Suppressor macrophage treated with lipopolysaccharide for 4 hours (primary cell): Measurements from ENCODE around the gene TBX4.
"Not testable (repeated sequence)": the region's sequence is repeated elsewhere in the genome, so short reads cannot be mapped to it uniquely, and the experiment has no call there.

Source experiments
- DNase-seq: peaks from one replicate; pipeline ENCODE4 v3.0.0-alpha.2; 2020

TBX4 gene

DNA sequence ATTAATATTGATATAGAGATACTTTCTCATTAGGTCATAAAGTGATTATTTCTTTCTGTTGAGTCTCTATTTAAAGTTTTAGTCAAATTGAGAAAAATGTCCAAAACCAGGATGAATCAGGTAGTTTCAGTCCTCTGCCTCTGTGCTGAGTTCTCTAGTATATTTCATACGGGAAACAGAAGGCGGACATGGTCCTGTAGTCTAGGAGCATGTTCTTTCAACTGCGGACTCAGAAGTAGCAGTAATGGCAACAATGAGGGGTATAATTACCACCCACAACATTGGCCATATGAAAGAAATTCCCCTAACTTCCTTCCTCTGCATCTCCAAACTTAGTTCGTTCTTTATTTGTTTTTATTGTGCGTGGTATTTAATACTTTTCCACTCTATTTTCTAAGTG, 50.1 kb downstream of the TBX4 start:
- DNase-seq = no peak

DNA sequence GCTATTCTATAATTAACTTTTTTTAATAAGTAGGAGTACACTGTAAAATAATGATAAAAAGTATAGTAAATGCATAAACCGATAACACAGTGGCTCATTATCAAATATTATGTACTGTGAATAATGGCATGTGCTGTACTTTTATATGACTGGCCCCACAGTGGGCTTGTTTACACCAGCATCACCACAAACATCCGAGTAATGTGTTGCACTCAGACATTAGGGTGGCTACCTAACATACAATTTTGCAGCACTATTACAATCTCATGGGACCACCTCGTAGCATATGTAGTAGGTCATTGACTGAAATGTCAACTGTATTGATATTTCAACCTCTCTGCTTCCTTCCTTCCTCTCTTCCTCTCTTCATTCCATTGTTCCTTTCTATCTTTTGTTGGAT, 51.7 kb downstream of the TBX4 start:
- DNase-seq = no peak

DNA sequence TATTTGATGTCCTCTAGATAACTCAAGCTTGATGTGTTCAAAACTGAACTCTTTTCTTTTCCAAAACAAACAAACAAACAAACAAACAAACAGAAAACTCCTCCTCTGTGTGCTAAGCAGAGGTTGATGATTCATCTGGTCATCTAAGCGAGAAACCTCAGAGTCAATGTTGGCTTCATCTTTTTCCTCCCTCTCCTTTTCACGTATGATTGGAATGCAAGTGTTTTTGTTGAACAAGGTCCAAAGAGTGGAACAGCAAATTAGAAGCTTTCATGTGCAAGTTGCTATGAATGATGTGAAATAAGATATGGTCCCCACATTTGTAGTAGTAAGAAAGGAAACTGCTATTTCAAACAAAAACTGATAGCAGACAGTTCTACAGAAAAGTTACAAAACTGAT, 52.5 kb downstream of the TBX4 start:
- no peak for DNase-seq

DNA sequence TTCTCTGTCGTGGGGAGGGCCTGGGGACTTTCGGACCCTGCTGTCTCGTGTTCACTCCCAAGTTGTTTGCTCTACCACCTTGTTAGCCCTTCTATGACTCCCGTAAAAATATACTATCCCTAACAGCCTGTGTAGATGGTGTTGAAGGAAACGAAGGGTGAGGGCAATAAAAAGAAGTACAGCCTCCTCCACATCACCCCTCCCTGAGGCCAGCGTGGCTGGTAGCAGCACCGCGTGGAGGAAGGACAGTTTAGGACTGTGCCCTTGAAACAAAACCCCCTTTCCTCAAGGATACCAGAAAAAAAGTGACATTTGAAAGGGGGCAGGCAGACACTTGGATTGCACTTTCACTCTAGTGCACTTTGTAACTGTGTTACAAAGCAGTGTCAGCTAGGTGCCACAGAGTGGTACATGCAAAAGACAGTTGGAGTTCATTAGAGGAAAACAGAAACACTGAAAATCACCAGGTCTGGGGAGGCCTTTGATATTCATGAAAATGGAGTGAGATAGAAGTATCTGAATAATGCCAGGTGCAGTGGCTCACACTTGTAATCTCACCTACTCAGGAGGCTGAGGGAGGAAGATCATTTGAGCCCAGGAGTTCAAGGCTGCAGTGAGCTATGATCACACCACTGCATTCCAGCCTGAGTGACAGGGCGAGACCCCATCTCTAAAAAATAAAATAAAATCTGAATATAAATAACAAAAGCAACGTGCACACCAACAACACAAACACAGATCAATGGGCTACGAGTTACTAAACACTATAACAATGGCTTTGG, 53.8 kb downstream of the TBX4 start:
- no peak for DNase-seq

DNA sequence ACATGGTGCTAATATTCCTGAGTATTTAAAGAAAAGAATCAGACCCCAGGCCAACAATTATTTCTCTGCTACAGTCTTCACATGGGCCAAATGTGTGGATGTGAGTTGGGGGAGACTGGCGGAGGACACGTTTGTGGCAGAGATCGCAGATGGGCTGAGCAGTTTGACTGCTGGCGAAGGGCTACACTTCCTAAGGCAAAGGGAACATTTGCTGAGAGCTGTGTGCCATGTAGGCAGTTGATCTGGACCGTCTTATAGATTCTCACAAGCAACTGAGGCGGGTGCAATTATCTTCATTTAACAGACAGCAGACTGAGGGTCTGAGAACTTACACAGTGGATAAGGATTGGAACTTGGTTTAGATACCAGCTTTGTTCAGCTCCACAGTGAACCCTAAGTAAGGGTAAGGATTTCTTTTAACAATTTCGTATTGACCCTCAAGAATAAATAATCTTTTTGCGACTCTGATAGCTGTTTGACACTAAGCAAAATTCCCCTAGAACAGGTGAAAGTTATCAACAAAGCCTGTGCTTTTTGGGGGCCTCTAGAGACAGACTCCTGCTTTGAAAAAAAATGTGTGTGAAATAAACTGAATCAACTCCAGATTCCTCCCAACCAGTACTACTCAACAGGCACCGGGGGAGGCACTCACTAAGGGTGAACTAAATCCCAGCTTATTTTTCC, 55.3 kb downstream of the TBX4 start:
- no peak for DNase-seq

DNA sequence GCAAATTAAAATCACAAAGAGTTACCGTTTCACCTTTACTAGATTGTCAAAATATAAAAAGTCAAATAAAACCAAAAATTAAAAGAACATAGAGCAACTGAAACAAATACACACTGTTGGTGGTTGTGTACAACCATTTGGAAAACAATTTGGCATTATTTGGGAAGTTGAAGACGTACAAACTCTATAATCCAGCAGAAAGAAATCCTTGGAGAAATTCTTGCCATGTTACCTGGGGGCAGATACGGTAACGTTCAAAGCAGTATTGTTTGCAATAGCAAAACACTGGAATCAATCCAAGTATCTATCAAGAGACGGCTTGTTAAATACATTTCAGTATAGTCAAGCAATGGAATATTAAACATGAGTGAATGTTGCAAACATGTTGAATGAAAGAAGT, 56.7 kb downstream of the TBX4 start:
- DNase-seq = no peak

DNA sequence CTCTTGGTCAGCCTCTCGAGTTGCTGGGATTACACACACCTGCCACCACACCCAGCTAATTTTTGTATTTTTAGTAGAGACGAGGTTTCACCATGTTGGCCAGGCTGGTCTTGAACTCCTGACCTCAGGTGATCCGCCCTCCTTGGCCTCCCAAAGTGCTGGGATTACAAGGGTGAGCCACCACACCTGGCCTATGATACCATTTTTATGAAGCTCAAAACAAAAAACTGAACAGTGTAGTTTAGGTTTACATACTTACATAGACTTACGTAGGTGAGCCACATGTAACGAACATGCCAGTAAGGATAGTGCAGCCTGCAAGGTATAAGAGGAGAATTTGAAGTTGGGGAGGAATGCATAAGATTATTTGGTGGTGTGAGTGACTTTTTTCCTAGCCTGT, 57.2 kb downstream of the TBX4 start:
- not testable (repeated sequence) for DNase-seq

DNA sequence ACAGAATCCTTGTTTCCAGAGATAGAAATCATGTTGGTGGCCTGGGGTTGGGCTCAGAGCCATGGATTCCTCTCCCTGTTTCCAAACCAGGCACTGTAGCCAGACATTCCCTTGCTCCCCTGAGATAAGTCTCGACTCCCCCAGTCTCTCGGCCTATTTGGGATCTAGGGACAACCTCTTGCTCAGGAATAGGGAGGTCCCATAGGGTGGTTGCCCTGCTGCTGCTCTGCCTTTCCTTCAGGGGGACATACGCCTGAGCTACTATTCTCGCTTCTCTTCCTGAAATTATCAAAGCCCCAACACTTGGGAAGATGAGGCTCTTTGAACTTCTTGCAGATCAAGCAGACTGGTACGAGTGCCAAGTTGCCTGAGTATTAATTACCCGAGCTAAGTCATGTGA, 58.0 kb downstream of the TBX4 start:
- no peak for DNase-seq

DNA sequence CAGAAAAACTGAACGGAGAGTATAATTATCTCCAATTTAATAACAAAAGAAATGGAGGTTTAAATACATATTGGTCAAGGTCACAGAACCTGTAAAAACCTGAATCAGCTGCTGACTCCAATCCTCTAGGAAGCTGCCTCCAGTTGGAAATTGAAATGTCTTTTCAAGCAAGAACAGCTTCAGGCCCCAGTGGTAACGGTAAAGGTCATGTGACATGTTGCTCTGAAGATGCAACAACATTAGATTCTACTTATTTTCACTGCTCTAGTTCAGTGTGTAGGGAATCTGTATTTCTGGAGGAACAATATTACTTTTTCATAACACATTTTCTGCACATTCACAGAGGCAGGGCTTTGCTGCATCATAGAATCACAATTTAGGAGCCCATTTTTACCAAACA, 58.8 kb downstream of the TBX4 start:
- no peak for DNase-seq

DNA sequence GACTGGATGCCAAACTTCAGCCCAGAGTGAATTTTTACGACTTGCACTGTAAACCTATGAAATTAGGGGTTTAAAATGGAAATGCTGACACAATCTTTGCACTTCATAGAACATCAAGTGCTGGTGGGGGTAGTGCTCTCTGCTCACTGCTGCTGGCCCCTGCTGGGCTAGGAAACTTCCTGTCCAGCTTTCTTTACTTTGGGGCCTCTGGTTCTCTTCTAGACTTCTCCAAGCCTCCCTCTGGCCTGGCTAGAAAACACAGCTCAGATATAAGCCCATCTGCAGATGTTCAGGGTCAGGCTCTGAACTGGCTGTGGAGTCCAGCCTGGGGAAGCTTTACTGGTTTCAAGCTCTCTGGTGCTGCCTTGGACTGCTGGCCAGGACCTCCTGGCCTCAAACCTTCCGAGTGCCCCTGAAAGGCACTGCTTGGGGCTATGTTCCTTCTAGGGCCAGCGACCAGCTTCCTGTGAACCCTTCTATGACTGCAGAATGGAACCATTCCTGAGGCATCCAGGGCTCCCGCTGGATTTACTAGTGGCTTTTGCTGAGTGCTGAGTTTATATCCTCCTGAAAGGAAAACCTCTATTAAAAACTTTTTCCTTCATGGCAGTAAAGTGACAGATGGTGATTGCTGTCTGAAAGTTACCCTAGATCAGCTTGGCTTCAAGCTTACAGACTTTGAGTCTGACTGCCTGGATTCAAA, 59.4 kb downstream of the TBX4 start:
- no peak for DNase-seq

DNA sequence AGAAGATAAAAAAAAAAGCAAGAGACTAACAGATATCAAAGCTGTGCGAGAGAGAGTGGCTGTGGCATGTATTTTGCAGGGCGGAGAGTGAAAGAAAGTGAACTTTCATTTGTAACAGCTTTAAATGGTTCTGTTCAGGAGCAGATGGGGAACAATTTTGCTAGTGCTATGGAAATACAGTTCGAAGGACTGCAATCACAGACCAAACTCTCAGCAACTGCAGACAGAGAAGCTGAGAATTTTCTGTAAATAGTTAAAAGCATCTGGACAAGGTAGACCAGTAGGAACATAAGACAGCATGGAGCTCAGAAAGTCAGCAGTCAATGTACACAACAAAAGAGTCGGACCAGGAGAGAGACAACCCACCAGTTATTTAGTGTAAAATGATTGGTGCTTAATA, 62.3 kb downstream of the TBX4 start:
- no peak for DNase-seq

DNA sequence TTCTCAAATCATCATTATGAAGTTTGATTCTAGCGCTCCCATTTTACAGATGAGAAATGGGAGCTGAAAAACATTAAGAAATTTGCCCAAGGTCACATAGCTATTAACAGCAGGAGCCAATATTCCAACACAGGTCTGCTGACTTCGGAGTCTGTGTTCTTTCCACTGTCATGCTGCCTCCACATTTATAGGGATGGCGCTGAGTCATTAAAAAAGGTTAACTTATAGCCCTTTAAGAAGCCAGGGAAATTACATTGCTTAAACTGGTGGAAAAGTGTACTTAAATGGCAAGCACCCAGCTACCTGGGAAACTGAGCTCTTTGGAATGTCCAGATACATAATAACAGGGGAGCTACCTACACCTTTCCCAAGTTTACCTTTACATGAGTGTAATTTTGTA, 65.0 kb downstream of the TBX4 start:
- DNase-seq = no peak

DNA sequence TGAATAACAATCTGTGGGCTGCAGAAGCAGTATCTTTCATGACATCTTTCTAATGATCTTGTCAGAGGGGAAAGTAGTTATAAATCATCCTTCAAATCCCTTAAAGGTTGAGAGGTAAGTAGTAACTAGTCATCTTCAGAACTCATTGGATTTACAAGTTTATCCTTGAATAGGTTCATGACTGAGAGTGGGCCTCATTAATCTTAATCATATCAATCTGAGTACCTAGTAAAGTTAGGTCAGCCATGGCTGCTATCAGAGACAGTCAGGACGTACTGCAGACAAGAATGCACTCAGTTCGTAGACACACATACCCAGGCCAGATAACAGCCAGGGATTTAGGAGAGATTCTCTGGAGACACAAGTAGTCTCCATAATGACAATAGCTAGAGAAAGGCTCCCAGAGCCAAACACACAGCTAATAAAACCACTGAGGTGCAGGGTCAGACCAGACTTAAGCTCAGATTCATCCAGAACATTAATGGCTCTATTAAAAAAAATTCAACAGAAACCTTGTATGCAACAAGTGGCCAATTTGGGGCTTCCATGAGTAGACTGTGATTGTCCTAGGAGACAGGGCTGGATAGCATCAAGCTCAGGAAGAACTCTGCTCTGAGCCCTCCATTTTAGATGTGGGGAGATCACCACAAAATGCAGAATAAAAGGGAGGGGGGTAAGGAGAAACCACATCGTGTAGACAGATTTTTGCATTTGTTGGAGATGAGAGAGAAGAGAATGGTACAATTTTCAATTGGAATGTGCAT, 65.8 kb downstream of the TBX4 start:
- DNase-seq = no peak

DNA sequence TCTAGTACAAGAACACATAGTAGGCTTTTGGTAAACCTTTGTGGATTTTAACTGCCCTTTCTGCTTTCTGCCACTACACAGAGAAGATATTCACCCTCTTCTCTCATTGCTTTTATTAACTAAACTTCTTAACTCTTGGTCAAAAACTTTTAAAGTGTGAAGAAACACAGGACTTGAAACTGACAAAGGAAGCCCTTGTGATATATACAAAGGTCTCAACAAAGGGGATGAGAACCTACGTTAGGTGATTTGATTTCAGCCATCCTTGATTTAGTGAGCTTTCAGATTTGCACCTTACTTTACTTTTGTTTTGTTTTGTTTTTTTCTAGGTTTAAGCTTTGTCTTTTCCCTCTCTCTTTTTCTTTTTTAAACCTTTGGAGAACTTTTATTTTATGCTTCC, 66.9 kb downstream of the TBX4 start:
- no peak for DNase-seq

DNA sequence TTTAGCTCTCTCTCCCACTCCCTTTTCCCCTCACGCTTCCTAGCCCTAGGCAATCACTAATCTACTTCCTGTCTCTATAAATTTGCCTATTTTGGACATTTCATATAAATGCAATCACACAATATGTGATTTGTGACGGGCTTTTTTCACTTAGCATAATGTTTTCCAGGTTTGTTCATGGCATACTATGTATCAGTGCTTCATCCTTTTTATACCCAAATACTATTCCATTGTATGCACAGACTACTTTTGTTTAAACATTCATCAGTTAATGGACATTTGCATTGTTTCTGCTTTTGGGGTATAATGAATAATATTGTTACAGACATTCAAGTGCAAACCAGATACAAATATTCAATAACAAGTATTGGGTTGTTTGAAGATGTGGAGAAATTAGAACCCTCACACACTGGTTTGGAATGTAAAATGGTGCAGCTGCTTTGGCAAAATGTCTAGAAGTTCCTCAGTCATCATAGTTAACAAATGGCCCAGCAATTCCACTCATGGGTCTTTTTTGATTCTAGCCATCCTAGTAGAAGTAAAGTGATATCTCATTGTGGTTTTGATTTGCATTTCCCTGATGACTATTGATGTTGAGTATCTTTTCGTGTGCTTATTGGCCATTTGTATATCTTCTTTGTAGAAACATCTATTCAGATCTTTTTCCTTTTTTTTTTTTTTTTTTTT, 67.7 kb downstream of the TBX4 start:
- DNase-seq = no peak

DNA sequence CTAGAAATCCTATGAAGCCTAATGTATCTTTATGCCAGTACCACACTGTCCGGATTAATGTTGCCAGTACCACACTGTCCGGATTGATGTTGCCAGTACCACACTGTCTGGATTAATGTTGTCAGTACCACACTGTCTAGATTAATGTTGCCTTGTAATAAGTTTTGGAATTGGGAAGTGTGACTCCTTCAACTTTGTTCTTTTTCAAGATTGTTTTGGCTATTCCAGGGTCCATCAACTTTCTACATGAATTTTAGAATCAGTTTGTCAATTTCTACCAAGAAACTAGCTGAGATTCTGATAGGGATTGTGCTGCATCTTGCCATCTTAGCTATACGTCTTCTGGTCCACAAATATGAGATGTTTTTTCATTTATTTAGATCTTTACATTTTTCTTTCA, 68.7 kb downstream of the TBX4 start:
- DNase-seq = no peak

DNA sequence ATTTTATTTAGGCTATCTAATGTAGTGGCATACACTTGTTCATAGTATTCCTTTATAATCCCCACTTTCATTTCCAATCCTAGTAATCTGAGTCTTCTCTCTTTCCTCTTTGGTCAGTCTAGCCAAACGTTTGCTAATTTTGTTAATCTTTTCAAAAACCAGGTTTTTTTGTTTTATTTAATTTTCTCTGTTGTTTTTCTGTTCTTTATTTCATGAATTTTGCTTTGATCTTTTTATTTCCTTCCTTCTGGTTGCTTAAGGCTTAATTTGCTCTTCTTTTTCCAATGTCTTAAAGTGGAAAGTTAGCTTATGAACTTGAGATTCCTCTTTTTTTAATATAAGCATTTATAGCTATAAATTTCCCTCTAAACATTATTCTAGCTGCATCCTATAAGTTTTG, 69.9 kb downstream of the TBX4 start:
- no peak for DNase-seq

DNA sequence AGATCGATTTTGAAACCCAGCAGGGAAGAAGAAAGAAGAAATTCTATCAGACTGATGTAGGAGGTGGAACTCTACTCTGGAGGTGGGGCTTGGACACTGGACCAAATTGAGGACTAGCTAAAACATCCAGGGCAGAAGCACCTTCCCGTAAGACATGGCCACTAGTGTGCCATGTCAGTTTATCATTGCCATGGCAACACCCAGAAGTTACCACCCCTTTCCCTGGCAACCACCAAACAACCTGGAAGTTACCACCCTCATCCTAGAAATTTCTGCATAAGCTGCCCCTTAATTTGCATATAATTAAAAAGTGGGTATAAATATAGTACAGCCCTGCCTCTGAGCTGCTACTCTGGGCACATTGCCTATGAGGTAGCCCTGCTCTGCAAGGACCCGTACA, 72.1 kb downstream of the TBX4 start:
- no peak for DNase-seq

DNA sequence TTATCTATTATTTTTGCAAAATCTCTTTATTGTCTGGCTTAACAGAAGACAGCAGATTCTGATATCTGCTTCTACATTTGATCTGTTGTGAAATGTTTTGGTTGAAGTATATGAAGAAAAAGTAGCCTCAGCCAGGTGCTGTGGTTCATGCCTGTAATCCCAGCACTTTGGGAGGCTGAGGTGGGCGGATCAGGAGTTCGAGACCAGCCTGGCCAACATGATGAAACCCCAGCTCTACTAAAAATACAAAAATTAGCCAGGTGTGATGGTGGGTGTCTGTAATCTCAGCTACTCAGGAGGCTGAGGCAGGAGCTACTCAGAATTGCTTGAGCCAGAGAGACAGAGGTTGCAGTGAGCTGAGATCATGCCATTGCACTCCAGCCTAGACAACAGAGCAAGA, 75.2 kb downstream of the TBX4 start:
- not testable (repeated sequence) for DNase-seq

DNA sequence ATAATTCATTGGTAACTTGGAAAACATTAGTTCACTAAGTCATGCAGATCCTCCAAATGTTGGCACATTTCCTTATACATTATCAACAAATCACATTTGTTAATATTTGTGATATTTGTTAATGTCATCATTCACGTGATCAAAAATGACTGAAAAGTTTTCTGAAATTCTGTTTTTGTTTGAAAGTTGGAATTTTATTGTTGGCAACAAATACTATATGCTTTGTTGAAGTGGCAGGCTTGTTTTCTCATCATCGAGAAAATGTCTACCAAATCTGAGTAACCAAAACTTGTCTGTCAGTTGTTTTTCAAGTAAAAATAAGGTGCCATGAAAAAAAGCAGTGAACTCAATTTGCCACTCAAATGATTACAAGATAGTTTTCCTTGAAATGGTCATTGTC, 75.9 kb downstream of the TBX4 start:
- no peak for DNase-seq

DNA sequence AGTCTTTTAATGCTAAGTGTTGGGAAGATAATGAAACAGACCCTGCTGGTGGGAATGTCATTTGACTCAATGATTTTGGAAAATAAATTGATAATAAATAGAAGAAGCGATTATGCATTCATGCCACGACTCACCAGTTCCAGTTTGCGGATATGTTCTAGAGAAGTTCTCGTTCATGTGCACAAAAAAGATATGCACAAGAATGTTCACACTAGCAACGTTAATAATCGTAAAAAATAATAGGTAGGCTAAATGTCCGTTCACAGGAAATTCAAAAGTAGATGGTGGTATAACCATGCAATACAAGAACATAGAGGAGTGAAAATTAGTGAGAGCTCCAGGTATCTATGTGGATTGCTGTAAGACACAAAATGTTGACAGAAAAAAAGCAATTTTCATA, 79.0 kb downstream of the TBX4 start:
- DNase-seq = no peak

DNA sequence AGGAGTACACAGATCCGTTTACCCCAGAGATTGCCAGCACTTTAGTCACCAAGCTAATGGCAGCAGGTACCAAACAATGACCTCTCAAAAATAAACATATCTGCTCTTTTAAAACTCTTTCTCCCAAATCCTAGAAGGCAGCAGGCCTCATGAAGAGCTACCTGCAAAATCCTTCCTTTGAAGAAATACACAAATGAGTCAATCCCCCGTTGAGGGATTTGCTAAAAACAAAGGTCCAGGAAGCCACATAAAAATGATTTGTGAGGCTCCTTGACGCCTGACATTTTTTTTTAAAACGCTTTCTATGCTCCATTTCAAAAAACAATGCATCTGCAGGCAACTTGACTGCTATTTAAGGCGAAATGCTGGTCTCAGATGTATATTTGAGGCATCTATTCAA, 80.6 kb downstream of the TBX4 start:
- no peak for DNase-seq

DNA sequence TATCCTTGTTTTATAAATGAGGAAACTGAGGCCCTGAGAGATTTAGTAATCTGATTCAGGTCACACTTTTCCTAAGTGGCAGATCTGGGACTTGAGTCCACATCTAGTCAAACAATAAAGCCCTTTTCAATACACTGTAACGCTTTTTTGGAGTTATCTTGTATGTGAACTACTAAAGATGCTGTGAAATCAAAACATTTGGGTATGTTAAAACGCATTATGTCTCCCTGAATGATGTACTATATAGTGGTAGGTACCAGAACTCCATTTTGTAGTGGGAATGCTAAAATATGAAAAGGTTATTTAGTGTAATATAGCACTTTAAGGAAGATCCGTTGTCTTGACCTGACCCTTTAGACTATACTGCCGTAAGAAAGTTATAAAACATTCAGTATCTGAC, 81.6 kb downstream of the TBX4 start:
- no peak for DNase-seq
